Natural killer cell (primary cell): ENCODE data around the gene TRIM54. TPM values are rescaled to one million over a fixed set of nuclear protein-coding genes. Genes with fewer than 3 reads are reported as not detected.

Experiments used
- ATAC-seq, 3 donors: fragments of 150-1000 bp in 2 of 3; fragments of 200-7000 bp in 1 of 3; cut with Tn5 transposase; 1 replicate in 1 of 3; 2 replicates in 2 of 3; pipeline ENCODE4 v1.10.0; 2021; ENCODE audit warnings: mild to moderate bottlenecking in 2 of 3, moderate library complexity in 2 of 3
- DNase-seq, 2 donors: peaks; one replicate each; pipeline versions ENCODE4 v3.0.0 to v3.0.0-alpha.2; 2013 to 2021; ENCODE audit warnings: mixed read lengths in 1 of 2
- H3K27ac ChIP-seq: one replicate; pipeline ENCODE4 v1.5.1; 2013; ENCODE audit warnings: mild to moderate bottlenecking, low read length
- H3K27me3 ChIP-seq: one replicate; pipeline ENCODE4 v1.6.1; 2013; ENCODE audit warnings: low read length; ENCODE audit not compliant: control insufficient read depth, insufficient read depth
- H3K36me3 ChIP-seq: one replicate; pipeline ENCODE4 v1.6.1; 2013; ENCODE audit warnings: low read length; ENCODE audit not compliant: control insufficient read depth, insufficient read depth
- H3K4me1 ChIP-seq: one replicate; pipeline ENCODE4 v1.6.1; 2013; ENCODE audit warnings: low read length; ENCODE audit not compliant: control insufficient read depth, insufficient read depth
- H3K4me3 ChIP-seq: one replicate; pipeline ENCODE4 v1.5.1; 2013; ENCODE audit warnings: low read length
- H3K9me3 ChIP-seq: one replicate; pipeline ENCODE4 v1.6.1; 2013; ENCODE audit warnings: low read length; ENCODE audit not compliant: control insufficient read depth, insufficient read depth
- H3K27ac Mint-ChIP-seq, 2 donors: one replicate each; pipeline ENCODE4 v1.8.0; 2022; ENCODE audit warnings: mild to moderate bottlenecking in 2 of 2, mixed read lengths in 2 of 2, moderate library complexity in 1 of 2
- H3K27me3 Mint-ChIP-seq, 2 donors: one replicate each; pipeline ENCODE4 v1.8.0; 2022; ENCODE audit warnings: low read depth in 2 of 2, mixed read lengths in 2 of 2
- H3K36me3 Mint-ChIP-seq: one replicate; pipeline ENCODE4 v1.8.0; 2022; ENCODE audit warnings: mixed read lengths
- H3K4me1 Mint-ChIP-seq, 2 donors: one replicate each; pipeline ENCODE4 v1.8.0; 2022; ENCODE audit warnings: mixed read lengths in 2 of 2
- H3K4me3 Mint-ChIP-seq: one replicate; pipeline ENCODE4 v1.8.0; 2022; ENCODE audit warnings: mild to moderate bottlenecking, moderate library complexity, mixed read lengths
- H3K9me3 Mint-ChIP-seq, 2 donors: one replicate each; pipeline ENCODE4 v1.8.0; 2022; ENCODE audit warnings: mixed read lengths in 2 of 2
- CTCF ChIP-seq: fragments of 200-600 bp; IDR thresholded peaks from one replicate; pipeline ENCODE4 v1.8.0; 2022; ENCODE audit warnings: antibody characterized with exemption
- WGBS: methylation state at CpG from one replicate; pipeline ENCODE4 v1.1.7; 2013; ENCODE audit warnings: missing lambda C conversion rate; ENCODE audit not compliant: insufficient coverage; 5-methylcytosine and 5-hydroxymethylcytosine counted together
- intact Hi-C: fragments of 100-400 bp; cut with micrococcal nuclease; formaldehyde crosslinking; loops from one replicate; pipeline ENCODE4 v1.14.2; 2022
- total RNA-seq, 4 donors: library from RNA; stranded (reverse); fragments of 120-200 nt in 1 of 4; gene quantifications; one replicate each; pipeline versions ENCODE4 v1.2.3 to v1.2.4, GENCODE V29; 2013 to 2022

TRIM54 gene
- total RNA-seq, 3 donors from 2014 or later (not counting 1 experiment from before 2014, with no cell fraction given), result 0.18 to 0.21 TPM; not detected in 1

DNA sequence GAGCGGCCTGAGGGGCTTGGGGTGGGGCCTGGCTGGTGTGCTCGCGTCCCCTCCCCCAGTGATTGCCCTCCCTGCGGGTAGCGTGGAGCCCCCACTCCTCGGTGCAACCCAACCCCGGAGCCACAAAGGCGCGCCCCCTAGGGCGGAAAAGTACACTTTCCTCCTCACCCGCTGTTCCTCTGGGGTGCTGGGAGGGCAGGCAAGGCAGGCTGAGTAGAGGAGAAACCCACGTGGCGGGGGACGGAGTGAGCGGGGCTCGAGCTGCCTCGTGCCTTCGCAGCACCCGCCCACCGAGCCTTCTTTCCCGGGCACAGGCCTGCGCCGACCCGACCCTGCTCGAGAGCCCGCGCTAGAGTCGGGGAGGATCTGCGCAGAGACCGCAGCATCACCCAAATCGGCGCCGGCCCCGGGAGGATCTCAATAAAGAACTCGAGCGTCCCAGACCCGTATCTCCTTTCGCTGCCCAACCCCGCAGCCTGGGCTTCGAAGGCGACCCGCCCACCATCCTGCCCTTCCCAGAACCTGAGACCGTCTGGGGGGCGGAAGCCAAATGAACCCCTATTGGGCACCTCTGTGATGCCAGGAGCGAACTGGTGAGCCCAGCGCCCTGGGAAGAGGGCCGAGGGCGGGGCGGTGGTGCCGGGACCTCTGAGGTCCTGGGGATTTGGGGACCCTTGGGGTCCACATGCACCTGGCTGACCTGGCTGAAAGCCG, 24.5 kb downstream of the TRIM54 start:
- TF ChIP-seq CTCF, result no peak
- Mint-ChIP-seq H3K4me3 (peak overlapping the region; percentile 66), H3K36me3 (no peaks in the 10 kb centered on the region), H3K27ac (peak overlapping the region in 1 of 2 donors; percentile 36), H3K4me1 (peaks cover 0 to 12% of the 10 kb centered on the region in 2 donors), H3K9me3 (no peaks in the 10 kb centered on the region), H3K27me3 (peaks cover 5 to 6% of the 10 kb centered on the region in 2 donors)
- intact Hi-C loops, result no loop called here
- H3K27ac ChIP-seq, result no peak overlapping the region
- H3K27me3 ChIP-seq, result peaks cover 11% of the 10 kb centered on the region
- no peaks in the 10 kb centered on the region for H3K9me3 ChIP-seq
- H3K4me3 ChIP-seq, result peak overlapping the region; percentile 26
- peaks cover 4% of the 10 kb centered on the region for H3K36me3 ChIP-seq
- ATAC-seq (peak; percentile 32 to 64 (median 60)), DNase-seq (peak in 1 of 2 donors; percentile 52)
- WGBS, result 5% methylated on average over 51 of the region's 51 CpGs
- peaks cover 20% of the 10 kb centered on the region for H3K4me1 ChIP-seq

DNA sequence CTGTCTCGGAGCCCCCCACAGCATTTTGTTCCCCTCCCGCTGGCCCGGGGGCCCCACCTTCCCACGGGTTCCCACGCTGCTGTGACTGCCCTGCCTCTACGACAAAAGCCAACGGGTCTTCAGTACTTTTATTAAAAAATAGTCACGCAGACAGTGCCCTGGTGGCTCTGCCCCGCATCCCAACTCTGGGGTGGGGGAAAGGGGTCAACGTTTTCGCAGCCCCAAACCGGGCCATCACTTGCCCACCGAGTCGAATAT, 25.0 kb downstream of the TRIM54 start:
- no peak for TF ChIP-seq CTCF
- Histone ChIP-seq H3K27ac (no peak overlapping the region), H3K36me3 (peaks cover 4% of the 10 kb centered on the region), H3K4me3 (no peak overlapping the region), H3K27me3 (peaks cover 11% of the 10 kb centered on the region), H3K4me1 (peaks cover 20% of the 10 kb centered on the region), H3K9me3 (no peaks in the 10 kb centered on the region)
- intact Hi-C loops, result no loop called here
- WGBS, result 14% methylated on average over 14 of the region's 14 CpGs
- Mint-ChIP-seq H3K27me3 (peaks cover 5 to 6% of the 10 kb centered on the region in 2 donors), H3K4me1 (peaks cover 0 to 12% of the 10 kb centered on the region in 2 donors), H3K36me3 (no peaks in the 10 kb centered on the region), H3K27ac (peak overlapping the region in 1 of 2 donors; percentile 36), H3K9me3 (no peaks in the 10 kb centered on the region), H3K4me3 (peak overlapping the region; percentile 63)
- ATAC-seq (no peak), DNase-seq (no peak)

- no peak for TF ChIP-seq CTCF
- 53% methylated on average over 75 of the region's 75 CpGs for WGBS
- no peak for ATAC-seq
These were observed 25.5 kb downstream of the TRIM54 start for GRCh38 chr2:27307545-27308358.

More at GRCh38 chr2:27307545-27308358, 25.5 kb downstream of the TRIM54 start:
- DNase-seq, result no peak
- Mint-ChIP-seq H3K36me3 (no peaks in the 10 kb centered on the region), H3K27me3 (peaks cover 5 to 6% of the 10 kb centered on the region in 2 donors), H3K27ac (no peak overlapping the region), H3K4me1 (peaks cover 0 to 12% of the 10 kb centered on the region in 2 donors), H3K4me3 (peak overlapping the region; percentile 63), H3K9me3 (no peaks in the 10 kb centered on the region)
- H3K4me3 ChIP-seq, result no peak overlapping the region
- H3K36me3 ChIP-seq, result peaks cover 4% of the 10 kb centered on the region
- no peaks in the 10 kb centered on the region for H3K9me3 ChIP-seq
- intact Hi-C loops, result no loop called here
- peaks cover 20% of the 10 kb centered on the region for H3K4me1 ChIP-seq
- peaks cover 11% of the 10 kb centered on the region for H3K27me3 ChIP-seq
- no peak overlapping the region for H3K27ac ChIP-seq
